ENCODE measurements around the gene METTL9.

GRCh38 chr16:21656795-21657768 is 57.7 kb downstream of the METTL9 start:
- TF ChIP-seq, protein P1, sequence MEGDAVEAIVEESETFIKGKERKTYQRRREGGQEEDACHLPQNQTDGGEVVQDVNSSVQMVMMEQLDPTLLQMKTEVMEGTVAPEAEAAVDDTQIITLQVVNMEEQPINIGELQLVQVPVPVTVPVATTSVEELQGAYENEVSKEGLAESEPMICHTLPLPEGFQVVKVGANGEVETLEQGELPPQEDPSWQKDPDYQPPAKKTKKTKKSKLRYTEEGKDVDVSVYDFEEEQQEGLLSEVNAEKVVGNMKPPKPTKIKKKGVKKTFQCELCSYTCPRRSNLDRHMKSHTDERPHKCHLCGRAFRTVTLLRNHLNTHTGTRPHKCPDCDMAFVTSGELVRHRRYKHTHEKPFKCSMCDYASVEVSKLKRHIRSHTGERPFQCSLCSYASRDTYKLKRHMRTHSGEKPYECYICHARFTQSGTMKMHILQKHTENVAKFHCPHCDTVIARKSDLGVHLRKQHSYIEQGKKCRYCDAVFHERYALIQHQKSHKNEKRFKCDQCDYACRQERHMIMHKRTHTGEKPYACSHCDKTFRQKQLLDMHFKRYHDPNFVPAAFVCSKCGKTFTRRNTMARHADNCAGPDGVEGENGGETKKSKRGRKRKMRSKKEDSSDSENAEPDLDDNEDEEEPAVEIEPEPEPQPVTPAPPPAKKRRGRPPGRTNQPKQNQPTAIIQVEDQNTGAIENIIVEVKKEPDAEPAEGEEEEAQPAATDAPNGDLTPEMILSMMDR (conservative IDR thresholded peaks at IDR 0.05 in 1 of 2, IDR thresholded peaks at IDR 0.05 in 1 of 2; ENCODE audit: low read depth in 1 of 2, low read length in 2 of 2) = peak; percentile 85 to 92
- no peak for TF ChIP-seq EZH2 (IDR thresholded peaks at IDR 0.05; ENCODE audit: low read length, missing control alignments)

Data from fibroblast of lung (primary cell).